Osteoblast (primary cell): ENCODE measurements around the gene HCN2. TPM values are rescaled to one million over a fixed set of nuclear protein-coding genes. Genes with fewer than 3 reads are reported as not detected.

Source experiments
- DNase-seq: peaks from one replicate; pipeline ENCODE4 v3.0.0; 2011; ENCODE audit warnings: low spot score, mixed read lengths; ENCODE audit not compliant: insufficient read length; ENCODE audit errors: missing footprints
- H2AFZ ChIP-seq: 2 replicates; pipeline ENCODE4 v1.6.0; 2011; ENCODE audit warnings: mild to moderate bottlenecking, low read length
- H3K27ac ChIP-seq: 2 replicates; pipeline ENCODE4 v1.5.1; 2011; ENCODE audit warnings: mild to moderate bottlenecking, low read depth, low read length, moderate library complexity
- H3K27me3 ChIP-seq: 2 replicates; pipeline ENCODE4 v1.6.0; 2012; ENCODE audit warnings: mild to moderate bottlenecking, control low read depth, inconsistent platforms, low read length, moderate library complexity; ENCODE audit not compliant: insufficient read depth
- H3K36me3 ChIP-seq: 2 replicates; pipeline ENCODE4 v1.5.1; 2011; ENCODE audit warnings: mild to moderate bottlenecking, low read length, control low read depth, moderate library complexity; ENCODE audit not compliant: insufficient read depth
- H3K4me1 ChIP-seq: 2 replicates; pipeline ENCODE4 v1.5.1; 2011; ENCODE audit warnings: mild to moderate bottlenecking, low read length, control low read depth, moderate library complexity; ENCODE audit not compliant: insufficient read depth
- H3K4me2 ChIP-seq: 2 replicates; pipeline ENCODE4 v1.6.0; 2011; ENCODE audit warnings: mild to moderate bottlenecking, low read length; ENCODE audit not compliant: insufficient read depth
- H3K4me3 ChIP-seq: fragments of 200-600 bp; sonication (generic); 3 replicates; pipeline ENCODE4 v1.5.1; 2012; ENCODE audit warnings: mild to moderate bottlenecking, low read length, inconsistent platforms; ENCODE audit not compliant: insufficient read depth
- H3K79me2 ChIP-seq: 2 replicates; pipeline ENCODE4 v1.6.0; 2012; ENCODE audit warnings: mild to moderate bottlenecking, low read length, control low read depth, inconsistent platforms; ENCODE audit not compliant: insufficient read depth
- H3K9me3 ChIP-seq: 2 replicates; pipeline ENCODE4 v1.5.1; 2011; ENCODE audit warnings: low read depth, low read length, control low read depth
- H4K20me1 ChIP-seq: 2 replicates; pipeline ENCODE4 v1.6.0; 2012; ENCODE audit warnings: mild to moderate bottlenecking, low read length, control low read depth; ENCODE audit not compliant: insufficient read depth
- CTCF ChIP-seq: IDR thresholded peaks from 2 replicates; pipeline ENCODE4 v1.5.1; 2011; ENCODE audit warnings: mild to moderate bottlenecking, low read depth, low read length, moderate library complexity; ENCODE audit errors: extremely low read depth
- total RNA-seq: library from RNA; depleted of rRNA; stranded (reverse); fragments of >200 nt; gene quantifications from 2 replicates; pipeline ENCODE4 v1.2.3, GENCODE V29; 2012

Gene HCN2
- total RNA-seq, 1 donor = 1.4 TPM

- Histone ChIP-seq H3K27me3 (no peaks in the 10 kb centered on the region), H3K4me2 (no peak overlapping the region), H2AFZ (no peak overlapping the region), H3K79me2 (peaks cover 21% of the 10 kb centered on the region), H3K36me3 (no peaks in the 10 kb centered on the region), H3K4me3 (no peak overlapping the region), H3K9me3 (no peaks in the 10 kb centered on the region), H4K20me1 (peaks cover 8% of the 10 kb centered on the region), H3K4me1 (peaks cover 21% of the 10 kb centered on the region), H3K27ac (no peak overlapping the region)
- no peak for DNase-seq
- TF ChIP-seq CTCF = no peak
Measured at GRCh38 chr19:634975-635652, 45.4 kb downstream of the HCN2 start.

GRCh38 chr19:638906-639252 is 49.2 kb downstream of the HCN2 start:
- Histone ChIP-seq H3K4me2 (peak overlapping the region; percentile 88), H3K27me3 (no peaks in the 10 kb centered on the region), H3K36me3 (no peaks in the 10 kb centered on the region), H3K9me3 (no peaks in the 10 kb centered on the region), H4K20me1 (peaks cover 3% of the 10 kb centered on the region), H3K27ac (no peak overlapping the region), H3K4me1 (peaks cover 10% of the 10 kb centered on the region), H3K4me3 (peak overlapping the region; percentile 67), H2AFZ (no peak overlapping the region), H3K79me2 (peaks cover 5% of the 10 kb centered on the region)
- DNase-seq = no peak
- TF ChIP-seq CTCF = no peak

GRCh38 chr19:639253-640160 is 49.8 kb downstream of the HCN2 start, which contains the start of gene FGF22:
TSS of gene FGF22 (plus strand) at chr19:639879. CDS start at chr19:639926, 47 bp downstream.
- Histone ChIP-seq H3K36me3 (no peaks in the 10 kb centered on the region), H3K27ac (no peak within 1 kb of the TSS), H3K4me3 (peak within 1 kb of the TSS; percentile 67), H3K27me3 (no peaks in the 10 kb centered on the region), H4K20me1 (peaks cover 3% of the 10 kb centered on the region), H3K9me3 (no peaks in the 10 kb centered on the region), H3K4me1 (peaks cover 4% of the 10 kb centered on the region), H2AFZ (peak within 1 kb of the TSS; percentile 77), H3K4me2 (peak within 1 kb of the TSS; percentile 88), H3K79me2 (no peaks in the 10 kb centered on the region)
- TF ChIP-seq CTCF = no peak
- peak; percentile 100 for DNase-seq

GRCh38 chr19:640161-640558 is 50.5 kb downstream of the HCN2 start:
- H3K79me2 ChIP-seq = no peaks in the 10 kb centered on the region
- peak overlapping the region; percentile 53 for H3K4me2 ChIP-seq
- no peak overlapping the region for H3K27ac ChIP-seq
- TF ChIP-seq CTCF = no peak
- no peak overlapping the region for H2AFZ ChIP-seq
- H3K4me3 ChIP-seq = peak overlapping the region; percentile 55
- no peaks in the 10 kb centered on the region for H3K36me3 ChIP-seq
- DNase-seq = no peak
- H3K9me3 ChIP-seq = no peaks in the 10 kb centered on the region
- H3K4me1 ChIP-seq = peaks cover 4% of the 10 kb centered on the region
- H3K27me3 ChIP-seq = no peaks in the 10 kb centered on the region
- peaks cover 3% of the 10 kb centered on the region for H4K20me1 ChIP-seq
